IPS-18c (cell line): Measurements from ENCODE around the gene NDRG4.

Experiments used
- H3K4me3 ChIP-seq: 2 replicates; pipeline ENCODE4 v1.7.0; 2013; ENCODE audit warnings: low read depth, mild to moderate bottlenecking, low read length, moderate library complexity; ENCODE audit not compliant: insufficient read depth
- H3K9me3 ChIP-seq: one replicate; pipeline ENCODE4 v1.6.1; 2013; ENCODE audit warnings: mild to moderate bottlenecking, low read length, moderate library complexity; ENCODE audit not compliant: control insufficient read depth, insufficient read depth

NDRG4 gene

DNA sequence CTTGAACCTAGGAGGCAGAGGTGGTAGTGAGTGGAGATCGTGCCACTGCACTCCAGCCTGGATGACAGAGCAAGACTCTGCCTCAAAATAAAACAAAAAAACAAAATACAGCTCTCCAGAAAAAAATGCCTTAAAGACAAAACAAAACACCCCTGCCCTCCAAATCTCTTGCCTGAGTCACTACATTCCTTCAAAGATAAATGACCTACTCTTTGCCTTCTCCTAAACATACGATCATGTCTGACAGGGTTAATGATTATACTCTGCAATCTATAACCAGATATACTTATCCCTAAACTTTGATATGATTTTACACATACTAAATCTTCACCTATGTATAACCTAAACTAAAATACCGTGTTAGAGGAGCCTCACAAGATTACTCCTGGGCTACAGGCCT is 13.9 kb downstream of the NDRG4 start:
- no peaks in the 10 kb centered on the region for H3K9me3 ChIP-seq
- no peak overlapping the region for H3K4me3 ChIP-seq

DNA sequence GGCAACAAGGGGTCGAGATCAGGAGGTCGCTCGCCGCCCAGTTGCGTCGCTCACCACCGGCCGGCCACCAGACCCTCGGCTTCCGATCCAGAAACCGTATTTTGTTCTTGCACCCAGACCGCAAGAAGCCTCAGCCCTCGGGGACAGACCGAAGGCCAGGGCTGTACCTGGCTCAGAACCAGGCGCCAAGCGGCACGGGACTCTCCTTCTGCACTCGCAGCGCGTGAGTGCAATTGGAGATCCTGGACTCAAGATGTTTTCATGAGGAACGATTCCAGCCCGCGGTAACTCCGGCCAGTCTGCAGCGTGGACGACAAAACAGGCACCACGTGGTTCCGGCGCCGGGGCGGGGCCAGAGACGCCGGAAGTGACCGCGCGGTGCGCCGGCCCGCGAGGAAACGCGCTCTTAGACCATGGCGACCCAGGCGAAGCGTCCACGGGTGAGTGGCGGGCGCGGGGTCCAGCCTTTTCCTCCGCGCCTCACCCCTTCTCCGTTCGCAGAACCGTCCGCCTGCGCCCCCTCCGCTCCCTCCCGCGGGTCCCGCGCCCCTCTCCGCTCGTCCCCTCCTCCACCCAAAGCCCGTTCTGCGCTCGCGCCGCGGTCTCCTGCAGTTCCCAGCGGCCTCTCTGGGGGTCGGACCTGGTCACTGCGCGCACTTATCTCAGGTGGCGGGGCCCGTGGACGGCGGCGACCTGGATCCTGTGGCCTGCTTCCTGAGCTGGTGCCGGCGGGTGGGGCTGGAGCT is 15.4 kb downstream of the NDRG4 start, which contains the start of gene SETD6:
Gene SETD6 (plus strand): TSS at position 393 of the 746 bp plus-strand sequence. CDS start 21 bp downstream, at position 414.
- H3K4me3 ChIP-seq, result peak within 1 kb of the TSS; percentile 90

DNA sequence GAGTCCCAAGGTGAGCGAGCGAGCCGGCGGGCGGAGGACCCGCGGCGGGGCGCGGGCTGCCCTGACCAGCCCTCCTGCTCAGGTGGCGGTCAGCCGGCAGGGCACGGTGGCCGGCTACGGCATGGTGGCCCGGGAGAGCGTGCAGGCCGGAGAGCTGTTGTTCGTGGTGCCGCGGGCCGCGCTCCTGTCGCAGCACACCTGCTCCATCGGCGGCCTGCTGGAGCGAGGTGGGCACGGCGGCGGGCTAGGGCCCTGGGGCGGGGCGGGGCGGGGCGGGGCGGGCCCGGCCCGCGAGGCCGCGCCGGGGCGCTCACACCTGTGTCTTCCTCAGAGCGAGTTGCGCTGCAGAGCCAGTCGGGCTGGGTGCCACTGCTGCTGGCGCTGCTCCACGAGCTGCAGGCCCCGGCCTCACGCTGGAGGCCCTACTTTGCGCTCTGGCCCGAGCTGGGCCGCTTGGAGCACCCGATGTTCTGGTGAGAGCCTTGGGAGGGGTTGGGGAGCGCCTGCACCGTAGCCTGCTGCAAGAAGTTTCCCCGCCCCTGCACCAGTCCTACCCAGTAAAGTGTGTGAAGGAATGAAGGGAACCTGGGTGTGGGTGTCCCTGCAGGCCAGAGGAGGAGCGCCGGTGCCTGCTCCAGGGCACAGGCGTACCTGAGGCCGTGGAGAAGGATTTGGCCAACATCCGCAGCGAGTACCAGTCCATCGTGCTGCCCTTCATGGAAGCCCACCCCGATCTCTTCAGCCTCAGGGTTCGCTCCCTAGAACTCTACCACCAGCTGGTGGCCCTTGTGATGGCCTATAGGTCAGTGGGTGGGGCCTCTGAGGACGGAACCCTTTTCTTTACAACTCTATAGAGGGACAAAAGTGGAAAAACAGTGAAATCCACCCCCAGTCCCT is 16.2 kb downstream of the NDRG4 start:
- Histone ChIP-seq H3K9me3 (no peaks in the 10 kb centered on the region), H3K4me3 (peak overlapping the region; percentile 90)

More for the DNA sequence above, 15.4 kb downstream of the NDRG4 start, which contains the start of gene SETD6:
- no peaks in the 10 kb centered on the region for H3K9me3 ChIP-seq

DNA sequence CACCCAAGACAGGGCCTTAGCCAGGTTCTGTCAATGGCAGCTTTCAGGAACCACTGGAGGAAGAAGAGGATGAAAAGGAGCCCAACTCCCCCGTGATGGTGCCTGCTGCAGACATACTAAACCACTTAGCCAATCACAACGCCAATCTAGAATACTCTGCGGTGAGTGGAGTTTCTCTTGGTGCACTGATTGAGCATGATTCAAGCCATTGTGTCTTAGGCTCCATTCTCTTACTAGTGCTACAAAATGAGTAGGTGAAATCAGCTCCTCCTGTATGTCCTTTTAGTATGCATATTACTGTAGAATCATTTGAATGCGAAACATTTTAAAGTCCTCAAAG is 16.8 kb downstream of the NDRG4 start:
- H3K4me3 ChIP-seq, result peak overlapping the region; percentile 46; the same call in 1 of the 2 replicates
- no peaks in the 10 kb centered on the region for H3K9me3 ChIP-seq

DNA sequence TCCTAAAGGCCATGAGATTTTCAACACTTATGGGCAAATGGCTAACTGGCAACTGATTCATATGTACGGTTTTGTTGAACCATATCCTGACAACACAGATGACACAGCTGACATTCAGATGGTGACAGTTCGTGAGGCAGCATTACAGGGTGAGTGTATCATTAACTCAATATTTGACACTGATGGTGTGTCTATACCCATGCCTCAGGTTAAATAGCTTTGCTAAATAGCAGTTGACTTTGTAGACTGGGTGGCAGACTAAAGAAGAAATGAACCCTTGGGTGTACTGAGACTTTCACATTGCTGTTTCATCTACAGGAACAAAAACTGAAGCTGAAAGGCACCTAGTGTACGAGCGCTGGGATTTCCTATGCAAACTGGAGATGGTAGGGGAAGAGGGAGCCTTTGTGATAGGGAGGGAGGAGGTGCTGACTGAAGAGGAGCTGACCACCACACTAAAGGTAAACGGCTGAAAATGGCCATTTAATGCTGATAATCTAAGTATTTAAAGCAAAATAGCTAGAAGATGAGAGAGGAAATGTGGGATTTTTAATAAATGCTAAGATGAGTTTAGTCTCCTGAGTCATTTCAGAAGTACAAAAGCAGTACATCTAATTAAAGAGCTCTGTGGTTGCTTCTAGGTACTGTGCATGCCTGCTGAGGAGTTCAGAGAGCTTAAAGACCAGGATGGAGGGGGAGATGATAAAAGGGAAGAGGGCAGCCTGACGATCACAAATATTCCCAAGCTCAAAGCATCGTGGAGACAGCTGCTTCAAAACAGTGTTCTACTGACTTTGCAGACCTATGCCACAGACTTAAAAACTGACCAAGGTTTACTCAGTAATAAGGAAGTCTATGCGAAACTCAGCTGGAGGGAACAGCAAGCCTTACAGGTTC is 18.4 kb downstream of the NDRG4 start:
- no peaks in the 10 kb centered on the region for H3K9me3 ChIP-seq
- H3K4me3 ChIP-seq, result no peak overlapping the region

DNA sequence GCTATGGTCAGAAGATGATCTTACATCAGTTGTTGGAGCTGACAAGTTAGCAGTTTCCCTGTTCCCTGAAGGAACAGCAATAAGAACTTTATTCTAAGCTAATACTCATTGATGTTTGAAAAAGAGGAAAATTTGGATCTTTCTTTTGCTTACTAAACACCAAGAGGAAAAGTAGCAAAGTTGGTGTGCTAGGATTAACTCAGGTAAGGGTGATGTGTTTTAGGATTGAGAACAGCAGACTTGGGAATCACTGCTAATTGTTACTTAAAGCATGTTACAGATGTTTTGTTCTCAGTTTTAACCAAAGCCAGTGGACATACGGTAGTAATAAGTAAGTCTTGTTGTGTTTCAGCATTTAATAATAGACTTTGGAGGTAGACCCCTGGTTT is 19.0 kb downstream of the NDRG4 start:
- no peak overlapping the region for H3K4me3 ChIP-seq

DNA sequence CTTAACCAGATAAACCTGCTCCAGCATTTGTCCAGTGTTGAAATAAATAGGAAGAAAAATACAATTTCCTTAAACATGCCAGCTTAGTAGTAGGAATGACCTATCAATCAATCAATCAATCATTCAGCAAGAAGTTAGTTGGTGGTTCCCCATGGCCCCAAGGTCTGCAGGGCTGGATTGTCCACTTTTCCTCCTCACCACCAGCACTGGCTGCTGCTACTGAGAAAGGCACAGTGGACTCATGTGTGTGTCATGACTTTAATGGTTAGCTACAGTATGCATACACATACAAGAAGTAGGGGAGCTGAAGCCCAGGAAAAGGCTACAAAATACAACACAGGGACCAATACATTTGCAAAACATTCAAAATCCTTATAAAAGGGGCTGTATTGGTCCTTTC is 19.8 kb downstream of the NDRG4 start:
- Histone ChIP-seq H3K9me3 (no peaks in the 10 kb centered on the region), H3K4me3 (no peak overlapping the region)

More for the DNA sequence above, 19.0 kb downstream of the NDRG4 start:
- no peaks in the 10 kb centered on the region for H3K9me3 ChIP-seq

DNA sequence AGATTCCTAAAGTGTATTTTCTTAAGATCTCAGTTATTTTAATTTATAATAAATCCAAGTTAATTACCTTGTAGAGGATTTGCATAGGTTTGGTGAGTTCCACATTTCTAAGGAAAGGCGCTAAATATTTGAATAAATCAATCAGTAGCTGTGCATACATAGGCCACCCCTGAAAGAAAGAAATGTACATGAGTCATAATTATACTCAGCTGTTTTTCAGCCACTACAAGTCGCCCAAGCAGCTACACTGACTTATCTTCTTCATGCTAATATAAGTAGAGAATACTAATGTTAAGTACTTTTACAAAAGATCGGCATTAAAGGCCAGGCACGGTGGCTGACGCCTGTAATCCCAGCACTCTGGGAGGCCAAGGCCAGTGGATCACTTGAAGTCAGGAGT is 30.2 kb downstream of the NDRG4 start:
- Histone ChIP-seq H3K4me3 (no peak overlapping the region), H3K9me3 (no peaks in the 10 kb centered on the region)

DNA sequence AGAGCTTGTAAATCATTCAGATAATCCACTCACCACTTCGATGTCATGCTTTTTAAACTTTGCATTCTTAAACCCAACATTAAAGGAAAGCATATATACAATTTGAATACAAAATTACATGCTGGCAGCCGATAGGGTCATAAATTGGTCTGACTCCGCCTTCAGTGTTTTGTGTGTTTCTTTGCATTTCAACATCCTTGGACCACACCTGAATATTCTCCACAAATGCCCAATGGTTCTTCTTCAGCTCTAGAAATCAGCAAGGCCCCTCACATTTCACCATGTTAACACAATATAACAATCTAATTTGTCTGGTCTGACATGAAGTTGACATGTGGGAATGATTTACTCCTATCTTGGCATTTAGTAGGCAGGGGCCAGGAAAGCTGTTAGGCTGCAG is 32.5 kb downstream of the NDRG4 start:
- Histone ChIP-seq H3K9me3 (no peaks in the 10 kb centered on the region), H3K4me3 (no peak overlapping the region)

DNA sequence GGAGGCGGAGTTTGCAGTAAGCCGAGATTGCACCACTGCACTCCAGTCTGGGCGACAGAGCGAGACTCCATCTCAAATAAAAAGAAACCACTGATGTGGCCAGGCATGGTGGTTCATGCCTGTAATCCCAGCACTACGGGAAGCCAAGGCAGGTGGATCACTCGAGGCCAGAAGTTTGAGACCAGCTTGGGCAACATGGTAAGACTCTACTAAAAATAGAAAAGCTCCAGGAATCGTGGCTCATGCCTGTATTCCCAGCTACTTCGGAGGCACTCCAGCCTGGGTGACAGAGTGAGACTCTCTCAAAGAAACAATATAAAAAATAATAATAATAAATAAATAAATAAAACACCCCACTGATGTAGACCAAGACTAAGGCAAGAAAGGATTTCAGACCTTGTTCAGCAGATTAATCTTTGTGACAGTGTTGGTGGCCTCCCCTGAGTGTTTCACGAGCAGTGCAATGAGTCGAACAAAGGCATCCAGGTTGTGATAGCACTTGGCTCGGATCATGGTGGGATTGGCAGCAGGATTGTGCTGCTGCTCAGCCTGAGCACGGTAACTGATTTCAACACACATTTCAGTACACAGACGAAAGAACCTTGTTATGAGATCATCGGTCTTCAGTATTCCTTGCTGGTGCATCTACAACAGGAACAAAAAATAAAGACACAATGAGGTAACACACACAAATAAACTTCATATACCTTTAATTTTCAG is 34.0 kb downstream of the NDRG4 start:
- Histone ChIP-seq H3K9me3 (no peaks in the 10 kb centered on the region), H3K4me3 (no peak overlapping the region)

DNA sequence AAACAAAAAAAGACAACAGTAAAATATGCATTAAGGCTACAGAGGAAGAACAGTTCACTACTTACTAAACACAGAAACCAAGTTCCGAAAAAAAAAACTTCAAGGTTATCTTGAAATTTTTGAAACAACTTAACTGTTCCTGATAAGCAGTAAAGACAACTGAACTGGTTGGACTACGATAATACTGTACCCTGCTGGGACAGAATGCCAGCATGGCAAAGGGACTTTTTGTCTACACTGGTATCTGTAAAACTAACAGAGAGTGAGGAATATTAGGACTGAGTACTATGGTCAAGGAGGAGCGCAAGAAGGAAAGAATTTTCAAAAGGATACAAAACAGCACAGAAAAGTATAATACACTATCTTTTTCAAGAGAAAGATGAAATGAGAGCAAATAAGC is 35.2 kb downstream of the NDRG4 start:
- no peak overlapping the region for H3K4me3 ChIP-seq
- no peaks in the 10 kb centered on the region for H3K9me3 ChIP-seq

DNA sequence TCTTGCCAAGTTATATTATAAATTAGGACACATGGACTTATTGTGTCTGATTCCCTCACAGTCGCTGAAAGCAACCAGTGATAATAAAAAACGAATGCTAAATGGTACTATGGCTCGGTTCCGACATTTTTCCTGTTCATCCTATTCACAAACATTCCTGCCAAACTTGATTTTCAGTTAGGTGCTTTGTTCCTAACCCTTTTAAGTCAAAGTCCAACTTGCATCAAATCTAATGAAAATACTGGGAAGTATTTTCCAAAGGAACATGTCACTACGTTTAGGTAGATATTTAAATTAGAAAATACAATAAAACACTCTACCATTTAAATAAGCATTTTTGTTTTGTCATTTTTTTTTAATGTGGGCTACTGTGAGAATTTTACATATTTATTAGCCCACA is 36.3 kb downstream of the NDRG4 start:
- no peaks in the 10 kb centered on the region for H3K9me3 ChIP-seq
- H3K4me3 ChIP-seq, result no peak overlapping the region

DNA sequence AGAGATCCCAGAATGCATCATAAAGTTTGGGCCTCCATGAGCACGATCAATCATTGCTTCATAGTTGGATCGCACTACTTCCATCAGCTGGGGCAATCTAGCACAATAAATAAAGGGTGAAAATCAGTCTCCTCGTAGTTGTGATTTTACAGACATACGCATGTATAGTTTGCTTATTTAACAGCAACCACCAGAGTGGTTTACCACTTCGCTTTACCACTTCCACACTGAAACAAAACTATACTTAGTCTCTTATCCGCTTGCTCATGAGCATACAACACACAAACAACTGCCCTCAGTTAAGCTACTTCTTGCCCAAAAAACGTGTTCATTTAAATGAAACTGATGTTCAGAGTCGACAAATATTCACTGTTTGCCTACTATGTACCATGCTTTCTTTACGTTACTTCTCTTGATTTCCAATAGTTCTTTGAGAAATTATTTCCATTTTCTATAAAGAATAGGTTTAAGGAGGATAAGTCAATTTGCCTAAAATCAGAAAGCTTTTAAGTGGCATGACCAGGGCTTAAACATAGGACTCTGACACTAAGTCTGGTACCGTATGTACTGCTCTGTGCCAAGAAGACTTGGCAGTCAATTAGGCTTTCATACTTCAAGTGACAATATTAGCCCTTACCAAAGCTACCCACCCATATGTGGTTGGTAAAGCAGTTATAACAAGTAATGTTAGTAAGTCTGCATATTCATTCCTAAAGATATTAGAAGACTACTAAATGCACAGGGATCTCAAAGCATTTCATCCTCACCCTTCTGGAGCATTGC is 37.4 kb downstream of the NDRG4 start:
- H3K4me3 ChIP-seq, result no peak overlapping the region
- H3K9me3 ChIP-seq, result no peaks in the 10 kb centered on the region

DNA sequence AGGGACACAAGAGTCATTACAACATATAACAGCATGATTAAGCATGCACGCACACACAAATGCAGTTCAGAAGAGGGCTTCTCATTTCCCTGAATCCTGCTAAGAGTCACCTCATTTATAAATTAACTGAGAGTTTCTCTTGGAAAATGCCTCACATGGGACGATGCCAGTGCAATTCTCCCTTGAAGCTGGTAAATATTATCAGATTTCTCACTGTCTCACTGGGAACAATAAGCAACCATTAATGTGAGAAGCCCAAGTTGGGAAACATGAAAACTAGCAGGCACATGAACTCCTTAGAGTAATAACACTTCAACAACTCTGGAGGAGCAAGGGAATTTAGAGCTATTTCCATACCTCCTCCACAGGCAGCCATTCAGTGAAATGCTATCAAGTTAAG is 41.8 kb downstream of the NDRG4 start:
- H3K4me3 ChIP-seq, result no peak overlapping the region

DNA sequence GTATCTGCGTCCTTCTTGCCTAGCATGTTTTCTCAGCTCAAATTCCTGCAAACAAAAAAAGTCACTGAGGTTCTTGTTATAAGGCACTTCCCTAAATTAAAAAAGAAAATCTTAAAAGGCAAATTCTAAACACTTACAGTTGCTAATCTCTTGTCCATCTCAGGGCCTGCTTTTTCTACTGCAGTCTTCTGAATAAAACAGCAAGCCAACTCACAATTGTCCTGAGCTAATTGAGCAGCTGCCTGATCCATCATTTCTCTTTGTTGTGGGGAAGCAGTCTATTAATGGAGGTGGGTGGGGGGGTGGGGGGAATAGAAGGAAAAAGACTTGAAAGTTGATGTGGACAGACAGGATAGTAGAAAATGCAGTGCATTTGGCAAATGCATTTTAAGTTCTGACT is 42.3 kb downstream of the NDRG4 start:
- no peak overlapping the region for H3K4me3 ChIP-seq

More for the DNA sequence above, 41.8 kb downstream of the NDRG4 start:
- H3K9me3 ChIP-seq, result no peaks in the 10 kb centered on the region

DNA sequence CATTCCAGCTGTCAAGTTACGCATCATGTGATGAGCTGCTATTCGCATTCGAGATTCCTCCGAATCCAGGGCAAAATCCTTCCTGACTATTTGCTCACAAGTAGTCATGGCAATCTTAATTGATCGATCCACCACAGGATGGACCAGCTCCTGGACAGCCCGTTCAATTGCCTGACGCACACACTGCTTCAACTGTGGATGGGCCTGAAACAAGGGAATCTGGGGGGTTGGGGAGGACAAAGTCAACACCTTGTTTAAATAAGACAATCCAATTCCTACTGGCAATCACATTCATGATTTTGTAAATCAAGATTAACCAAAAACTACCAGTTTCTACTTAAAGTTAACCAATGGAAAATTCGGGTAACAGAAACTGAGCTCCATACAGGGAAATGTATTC is 43.7 kb downstream of the NDRG4 start:
- H3K9me3 ChIP-seq, result no peaks in the 10 kb centered on the region
- no peak overlapping the region for H3K4me3 ChIP-seq

More for the DNA sequence above, 42.3 kb downstream of the NDRG4 start:
- H3K9me3 ChIP-seq, result no peaks in the 10 kb centered on the region
